Measurements from ENCODE around the gene DNAJC18. TPM values are rescaled to one million over a fixed set of nuclear protein-coding genes. Genes with fewer than 3 reads are reported as not detected.
A peak's percentile ranks its signal among the peaks of the same experiment; 100 is the strongest.

The DNAJC18 gene
- total RNA-seq, 1 donor from 2014 or later: 69.6 TPM

DNA sequence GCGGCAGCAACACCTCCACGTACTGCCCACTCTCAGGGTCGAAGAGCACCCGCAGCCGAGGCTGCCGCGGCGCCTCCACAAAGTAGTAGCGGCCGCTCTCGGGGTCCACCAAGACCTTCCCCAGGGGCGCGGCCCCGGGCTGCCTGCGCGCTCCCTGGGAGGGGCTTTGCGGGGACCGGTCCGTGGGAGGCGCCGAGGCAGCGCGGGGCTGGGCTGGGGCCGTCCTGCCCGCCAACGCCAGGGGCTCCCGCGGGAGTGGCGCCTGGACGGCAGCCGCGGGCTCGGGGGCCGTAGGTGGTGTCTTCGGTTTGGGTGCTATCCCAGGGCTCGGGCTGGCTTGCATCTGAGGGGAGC lies 47.0 kb downstream of the DNAJC18 start:
- peaks cover 16% of the 10 kb centered on the region for H3K27me3 Mint-ChIP-seq (ENCODE audit: unreplicated experiment)
- H3K4me1 Mint-ChIP-seq (ENCODE audit: unreplicated experiment): peaks cover 40% of the 10 kb centered on the region
- no peak overlapping the region for H3K27ac Mint-ChIP-seq (ENCODE audit: unreplicated experiment)
- peaks cover 3% of the 10 kb centered on the region for H3K36me3 Mint-ChIP-seq (ENCODE audit: low read depth, unreplicated experiment)
- no peak for DNase-seq (ENCODE audit: low spot score)
- TF ChIP-seq, protein P1, sequence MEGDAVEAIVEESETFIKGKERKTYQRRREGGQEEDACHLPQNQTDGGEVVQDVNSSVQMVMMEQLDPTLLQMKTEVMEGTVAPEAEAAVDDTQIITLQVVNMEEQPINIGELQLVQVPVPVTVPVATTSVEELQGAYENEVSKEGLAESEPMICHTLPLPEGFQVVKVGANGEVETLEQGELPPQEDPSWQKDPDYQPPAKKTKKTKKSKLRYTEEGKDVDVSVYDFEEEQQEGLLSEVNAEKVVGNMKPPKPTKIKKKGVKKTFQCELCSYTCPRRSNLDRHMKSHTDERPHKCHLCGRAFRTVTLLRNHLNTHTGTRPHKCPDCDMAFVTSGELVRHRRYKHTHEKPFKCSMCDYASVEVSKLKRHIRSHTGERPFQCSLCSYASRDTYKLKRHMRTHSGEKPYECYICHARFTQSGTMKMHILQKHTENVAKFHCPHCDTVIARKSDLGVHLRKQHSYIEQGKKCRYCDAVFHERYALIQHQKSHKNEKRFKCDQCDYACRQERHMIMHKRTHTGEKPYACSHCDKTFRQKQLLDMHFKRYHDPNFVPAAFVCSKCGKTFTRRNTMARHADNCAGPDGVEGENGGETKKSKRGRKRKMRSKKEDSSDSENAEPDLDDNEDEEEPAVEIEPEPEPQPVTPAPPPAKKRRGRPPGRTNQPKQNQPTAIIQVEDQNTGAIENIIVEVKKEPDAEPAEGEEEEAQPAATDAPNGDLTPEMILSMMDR (IDR thresholded peaks at IDR 0.05; ENCODE audit: unreplicated experiment): peak; percentile 75
- H3K4me3 Mint-ChIP-seq (ENCODE audit: unreplicated experiment): no peak overlapping the region
- no peaks in the 10 kb centered on the region for H3K9me3 Mint-ChIP-seq (ENCODE audit: unreplicated experiment)

DNA sequence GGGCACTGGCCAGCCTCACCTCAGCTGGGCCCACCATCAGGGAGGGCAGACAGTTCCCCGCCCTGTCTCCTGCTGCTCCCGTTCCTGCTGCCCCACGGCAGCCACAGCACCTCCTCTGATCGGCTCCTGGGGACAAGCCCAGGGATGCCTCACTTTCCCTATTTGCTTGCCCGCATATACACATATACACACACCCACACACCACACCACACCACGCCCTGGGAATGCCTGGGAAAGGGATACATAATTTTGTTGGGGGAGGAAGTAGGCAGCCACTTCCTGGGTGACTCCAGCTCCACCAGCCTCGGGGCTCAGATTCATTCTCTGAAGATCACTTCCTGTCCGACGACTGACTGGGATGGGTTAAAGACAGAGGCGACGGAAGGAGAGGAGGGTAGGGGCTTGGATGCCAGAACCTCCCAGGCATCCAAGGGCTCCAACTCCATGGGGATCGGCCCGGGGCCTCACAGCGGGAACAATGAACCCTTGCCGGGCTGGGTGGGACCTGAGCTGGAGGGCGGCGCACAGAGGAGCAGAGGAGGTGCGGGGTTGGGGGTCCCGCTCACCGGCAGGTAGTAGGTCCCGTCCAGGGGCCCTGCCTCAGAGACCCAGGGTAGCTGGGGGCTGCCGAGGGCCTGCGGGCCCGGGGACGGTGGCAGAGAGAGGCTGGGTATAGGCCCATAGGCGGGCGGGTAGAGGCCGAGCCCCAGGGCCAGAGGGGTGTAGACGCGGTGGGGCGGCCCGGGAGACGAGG lies 47.6 kb downstream of the DNAJC18 start:
- DNase-seq (ENCODE audit: low spot score): peak; percentile 15
- H3K4me3 Mint-ChIP-seq (ENCODE audit: unreplicated experiment): peak overlapping the region; percentile 69
- TF ChIP-seq, protein P1 (IDR thresholded peaks at IDR 0.05; ENCODE audit: unreplicated experiment): no peak
- H3K27me3 Mint-ChIP-seq (ENCODE audit: unreplicated experiment): peaks cover 14% of the 10 kb centered on the region
- no peaks in the 10 kb centered on the region for H3K9me3 Mint-ChIP-seq (ENCODE audit: unreplicated experiment)
- peaks cover 36% of the 10 kb centered on the region for H3K4me1 Mint-ChIP-seq (ENCODE audit: unreplicated experiment)
- peaks cover 3% of the 10 kb centered on the region for H3K36me3 Mint-ChIP-seq (ENCODE audit: low read depth, unreplicated experiment)
- H3K27ac Mint-ChIP-seq (ENCODE audit: unreplicated experiment): peak overlapping the region; percentile 70

DNA sequence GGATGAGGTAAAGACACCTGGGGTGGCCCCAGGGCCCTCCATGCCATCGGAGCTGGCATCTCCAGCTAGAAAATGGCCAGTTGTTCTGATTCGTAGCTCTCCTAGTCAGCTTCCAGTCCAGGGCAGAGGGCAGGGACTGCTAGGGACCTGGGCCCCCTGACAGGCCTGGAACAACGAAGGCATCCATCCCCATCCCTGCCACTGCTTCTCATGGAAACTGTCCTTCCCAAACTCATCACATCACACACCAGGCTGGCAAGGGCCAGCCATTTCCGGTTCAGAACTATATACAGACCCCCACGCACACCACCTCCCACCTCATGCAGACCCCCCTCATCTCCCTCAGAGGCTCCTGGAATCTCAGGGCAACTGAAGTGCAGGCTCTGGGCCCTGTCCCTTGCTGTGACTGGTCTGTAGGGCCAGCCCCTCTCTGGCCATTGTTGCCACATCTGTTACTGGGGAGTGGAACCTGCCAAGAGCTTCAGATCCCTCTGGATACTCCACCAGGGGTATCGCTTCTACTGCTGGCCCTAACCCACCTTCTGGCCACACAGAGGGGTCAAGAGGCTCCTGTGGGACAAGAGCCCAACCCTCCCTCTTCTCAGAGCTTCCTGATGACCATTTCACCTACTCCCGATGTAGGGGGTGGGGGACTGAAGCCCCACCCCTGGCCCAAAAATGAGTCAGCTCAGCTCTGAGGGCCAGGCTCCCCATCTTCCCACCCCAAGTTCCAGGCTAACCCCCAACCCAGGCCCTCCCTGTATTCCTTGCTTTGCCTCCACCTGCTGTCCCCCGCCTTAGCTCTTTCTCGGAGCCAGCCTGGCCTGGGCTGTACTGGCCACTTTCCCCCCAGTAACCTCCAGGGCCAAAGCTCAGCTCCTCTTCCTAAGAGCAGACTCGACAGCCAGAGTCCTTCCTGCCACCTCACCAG lies 48.4 kb downstream of the DNAJC18 start:
- Mint-ChIP-seq H3K4me3 (ENCODE audit: unreplicated experiment) (no peak overlapping the region), H3K27me3 (ENCODE audit: unreplicated experiment) (peaks cover 9% of the 10 kb centered on the region), H3K27ac (ENCODE audit: unreplicated experiment) (no peak overlapping the region), H3K4me1 (ENCODE audit: unreplicated experiment) (peaks cover 27% of the 10 kb centered on the region), H3K9me3 (ENCODE audit: unreplicated experiment) (no peaks in the 10 kb centered on the region), H3K36me3 (ENCODE audit: low read depth, unreplicated experiment) (no peaks in the 10 kb centered on the region)
- no peak for DNase-seq (ENCODE audit: low spot score)
- TF ChIP-seq, protein P1 (IDR thresholded peaks at IDR 0.05; ENCODE audit: unreplicated experiment): no peak

DNA sequence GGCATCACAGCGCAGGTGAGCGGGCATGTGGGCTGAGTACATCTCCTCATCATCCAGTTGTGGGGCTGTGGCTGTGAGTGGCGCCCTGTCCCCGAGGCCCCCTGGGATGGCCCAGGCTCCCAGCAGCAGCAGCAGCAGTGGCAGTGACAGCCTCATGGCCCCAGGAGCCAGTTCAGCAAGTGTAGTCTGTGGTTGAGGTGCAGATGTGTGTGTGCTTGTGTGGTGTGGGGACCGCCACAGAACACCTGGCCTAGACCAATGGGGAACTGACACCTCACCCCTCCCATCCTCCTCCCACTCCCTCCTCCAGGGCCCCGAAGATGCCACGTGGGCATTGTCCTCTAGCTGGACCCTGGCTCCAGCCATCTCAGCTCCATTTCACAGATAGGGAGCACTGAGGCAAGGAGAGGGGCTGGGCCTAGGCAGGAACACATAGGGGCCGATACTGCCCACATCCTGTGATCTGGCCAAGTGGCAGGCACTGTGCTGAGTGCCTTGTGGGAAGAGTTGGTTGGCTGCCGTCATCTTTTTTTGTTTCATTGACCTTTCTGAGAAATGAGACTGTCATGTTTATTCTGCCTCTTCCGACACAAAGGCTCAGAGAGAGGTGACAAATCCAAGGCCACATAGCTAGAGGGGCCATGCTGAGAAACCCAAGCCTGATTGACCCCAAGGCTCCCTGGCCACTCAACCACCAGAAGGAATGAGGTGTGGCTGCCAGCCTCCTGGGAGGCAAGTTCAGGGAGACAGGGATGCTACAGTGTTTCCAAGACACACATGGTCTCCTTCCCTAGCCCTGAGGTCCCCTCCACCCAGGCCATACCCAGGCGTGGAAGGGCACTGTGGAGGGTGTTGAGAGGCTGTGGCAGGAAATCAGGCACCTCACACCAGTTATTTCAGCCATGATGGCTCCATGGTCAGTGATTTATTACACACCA lies 49.4 kb downstream of the DNAJC18 start, which contains the start of gene MZB1:
Gene MZB1, minus strand, starts transcription at position 213 of the 938 bp plus-strand sequence. Its CDS starts 57 bp downstream, at position 156.
- peaks cover 6% of the 10 kb centered on the region for H3K27me3 Mint-ChIP-seq (ENCODE audit: unreplicated experiment)

More for the DNA sequence above, 49.4 kb downstream of the DNAJC18 start, which contains the start of gene MZB1:
- no peak for DNase-seq (ENCODE audit: low spot score)
- Mint-ChIP-seq H3K9me3 (ENCODE audit: unreplicated experiment) (no peaks in the 10 kb centered on the region), H3K27ac (ENCODE audit: unreplicated experiment) (peak within 1 kb of the TSS; percentile 37), H3K4me1 (ENCODE audit: unreplicated experiment) (peaks cover 24% of the 10 kb centered on the region), H3K4me3 (ENCODE audit: unreplicated experiment) (peak within 1 kb of the TSS; percentile 11), H3K36me3 (ENCODE audit: low read depth, unreplicated experiment) (no peaks in the 10 kb centered on the region)
- TF ChIP-seq, protein P1 (IDR thresholded peaks at IDR 0.05; ENCODE audit: unreplicated experiment): no peak

Measured in endothelial cell (in vitro differentiated cells).